Subcutaneous adipose tissue (tissue), 4 donors: ENCODE data around the gene FOXN3. TPM values are rescaled to one million over a fixed set of nuclear protein-coding genes. Genes with fewer than 3 reads are reported as not detected.

Experiments used
- total RNA-seq, 4 donors: library from RNA; depleted of rRNA; stranded (reverse); fragments of >200 nt; gene quantifications; one replicate each; pipeline ENCODE4 v1.1.0, GENCODE V29; 2016
- TF ChIP-seq, protein P1 (sequence below): fragments of 450-650 bp; IDR thresholded peaks from one replicate; pipeline ENCODE4 v1.5.1; 2016; ENCODE audit warnings: low read depth, mild to moderate bottlenecking, control low read depth, antibody characterized with exemption, moderate library complexity

FOXN3 gene
- total RNA-seq, 4 donors from 2014 or later, result 153 to 173 (median 171) TPM

GRCh38 chr14:89117012-89117411 lies 300.0 kb downstream of the FOXN3 start:
- TF ChIP-seq, protein P1, sequence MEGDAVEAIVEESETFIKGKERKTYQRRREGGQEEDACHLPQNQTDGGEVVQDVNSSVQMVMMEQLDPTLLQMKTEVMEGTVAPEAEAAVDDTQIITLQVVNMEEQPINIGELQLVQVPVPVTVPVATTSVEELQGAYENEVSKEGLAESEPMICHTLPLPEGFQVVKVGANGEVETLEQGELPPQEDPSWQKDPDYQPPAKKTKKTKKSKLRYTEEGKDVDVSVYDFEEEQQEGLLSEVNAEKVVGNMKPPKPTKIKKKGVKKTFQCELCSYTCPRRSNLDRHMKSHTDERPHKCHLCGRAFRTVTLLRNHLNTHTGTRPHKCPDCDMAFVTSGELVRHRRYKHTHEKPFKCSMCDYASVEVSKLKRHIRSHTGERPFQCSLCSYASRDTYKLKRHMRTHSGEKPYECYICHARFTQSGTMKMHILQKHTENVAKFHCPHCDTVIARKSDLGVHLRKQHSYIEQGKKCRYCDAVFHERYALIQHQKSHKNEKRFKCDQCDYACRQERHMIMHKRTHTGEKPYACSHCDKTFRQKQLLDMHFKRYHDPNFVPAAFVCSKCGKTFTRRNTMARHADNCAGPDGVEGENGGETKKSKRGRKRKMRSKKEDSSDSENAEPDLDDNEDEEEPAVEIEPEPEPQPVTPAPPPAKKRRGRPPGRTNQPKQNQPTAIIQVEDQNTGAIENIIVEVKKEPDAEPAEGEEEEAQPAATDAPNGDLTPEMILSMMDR, result no peak

DNA sequence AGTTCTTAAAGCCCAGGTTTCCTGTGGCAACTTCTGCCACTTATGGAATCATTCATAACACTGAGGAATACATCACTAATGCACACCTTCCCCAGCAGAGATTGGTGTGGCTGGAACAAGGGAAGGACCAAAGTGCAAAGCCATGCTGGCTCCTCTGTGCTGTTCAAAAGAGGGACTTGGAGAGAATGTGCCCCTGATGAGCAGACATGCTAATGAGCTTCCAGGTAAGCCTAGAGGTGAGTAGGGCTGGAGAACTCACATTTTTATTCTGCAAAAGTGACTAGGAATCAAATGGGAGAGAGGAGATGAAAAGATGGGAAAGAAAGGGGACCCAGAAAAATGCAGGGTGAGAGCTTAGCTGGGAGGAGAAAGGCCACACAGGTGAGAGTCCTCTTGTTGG lies 302.9 kb downstream of the FOXN3 start:
- TF ChIP-seq, protein P1, result no peak

DNA sequence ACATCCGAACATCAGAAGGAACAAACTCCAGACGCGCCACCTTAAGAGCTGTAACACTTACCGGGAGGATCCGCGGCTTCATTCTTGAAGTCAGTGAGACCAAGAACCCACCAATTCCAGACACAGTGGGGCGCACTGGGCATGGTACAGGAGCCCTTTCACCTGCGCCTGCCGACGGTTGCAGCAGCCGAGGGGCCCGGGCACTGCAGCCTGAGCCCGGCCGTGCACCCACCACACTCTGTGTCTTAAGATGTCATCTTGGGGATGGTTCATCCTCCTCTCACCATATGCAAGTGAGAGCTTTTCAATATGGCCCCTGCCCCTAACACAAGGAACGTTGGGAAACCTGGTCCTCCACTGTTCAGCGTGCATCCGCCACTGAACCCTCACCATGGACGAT lies 304.3 kb downstream of the FOXN3 start:
- TF ChIP-seq, protein P1, result no peak

- TF ChIP-seq, protein P1, result no peak
Observed at GRCh38 chr14:89110110-89110509, 306.9 kb downstream of the FOXN3 start.

- TF ChIP-seq, protein P1, result no peak
Observed at GRCh38 chr14:89108608-89109007, 308.4 kb downstream of the FOXN3 start.

- TF ChIP-seq, protein P1, result no peak
Observed at GRCh38 chr14:89107626-89108025, 309.4 kb downstream of the FOXN3 start.
